ENCODE measurements around the gene DNAJB7.
"Not testable (repeated sequence)": the region's sequence is repeated elsewhere in the genome, so short reads cannot be mapped to it uniquely, and the experiment has no call there.

Gene DNAJB7

GRCh38 chr22:40862013-40862412 lies at the start of gene DNAJB7:
TSS of gene DNAJB7 (minus strand) at chr22:40862113. CDS start at chr22:40861994, 119 bp downstream.
- DNase-seq (ENCODE audit: low spot score), result no peak

GRCh38 chr22:40908895-40909294 lies 47.0 kb upstream of the DNAJB7 start:
- no peak for DNase-seq (ENCODE audit: low spot score)

- no peak for DNase-seq (ENCODE audit: low spot score)
Observed at GRCh38 chr22:40904101-40904500, 42.2 kb upstream of the DNAJB7 start.

GRCh38 chr22:40898850-40899357 lies 37.0 kb upstream of the DNAJB7 start:
- DNase-seq (ENCODE audit: low spot score), result no peak

GRCh38 chr22:40894417-40894816 lies 32.5 kb upstream of the DNAJB7 start:
- DNase-seq (ENCODE audit: low spot score), result no peak

GRCh38 chr22:40890881-40891280 lies 29.0 kb upstream of the DNAJB7 start:
- DNase-seq (ENCODE audit: low spot score), result no peak

- DNase-seq (ENCODE audit: low spot score), result no peak
Observed at GRCh38 chr22:40889116-40889515, 27.2 kb upstream of the DNAJB7 start.

- no peak for DNase-seq (ENCODE audit: low spot score)
Observed at GRCh38 chr22:40878922-40879321, 17.0 kb upstream of the DNAJB7 start.

GRCh38 chr22:40877488-40877887 lies 15.6 kb upstream of the DNAJB7 start:
- no peak for DNase-seq (ENCODE audit: low spot score)

- no peak for DNase-seq (ENCODE audit: low spot score)
Observed at GRCh38 chr22:40876907-40877306, 15.0 kb upstream of the DNAJB7 start.

GRCh38 chr22:40875111-40875510 lies 13.2 kb upstream of the DNAJB7 start:
- no peak for DNase-seq (ENCODE audit: low spot score)

GRCh38 chr22:40874016-40874415 lies 12.1 kb upstream of the DNAJB7 start:
- no peak for DNase-seq (ENCODE audit: low spot score)

GRCh38 chr22:40868379-40868778 lies 6.5 kb upstream of the DNAJB7 start:
- not testable (repeated sequence) for DNase-seq (ENCODE audit: low spot score)

GRCh38 chr22:40867109-40867508 lies 5.2 kb upstream of the DNAJB7 start:
- DNase-seq (ENCODE audit: low spot score), result no peak

GRCh38 chr22:40862537-40862936 lies 624 bp upstream of the DNAJB7 start:
- no peak for DNase-seq (ENCODE audit: low spot score)

- DNase-seq (ENCODE audit: low spot score), result no peak
Observed at GRCh38 chr22:40857309-40857855, 4.5 kb downstream of the DNAJB7 start.

GRCh38 chr22:40856513-40857308 lies 5.2 kb downstream of the DNAJB7 start, which contains the start of the genes ST13 and XPNPEP3:
TSS of gene ST13 (minus strand) at chr22:40856639. CDS start at chr22:40856540, 99 bp downstream.
TSS of gene XPNPEP3 (plus strand) at chr22:40857148. CDS start at chr22:40857182, 34 bp downstream.
- peak; percentile 97 for DNase-seq (ENCODE audit: low spot score)

- DNase-seq (ENCODE audit: low spot score), result peak; percentile 78
Observed at GRCh38 chr22:40855979-40856512, 5.9 kb downstream of the DNAJB7 start.

- no peak for DNase-seq (ENCODE audit: low spot score)
Observed at GRCh38 chr22:40855071-40855978, 6.6 kb downstream of the DNAJB7 start.

- DNase-seq (ENCODE audit: low spot score), result no peak
Observed at GRCh38 chr22:40853961-40854360, 8.0 kb downstream of the DNAJB7 start.

- no peak for DNase-seq (ENCODE audit: low spot score)
Observed at GRCh38 chr22:40853333-40853732, 8.6 kb downstream of the DNAJB7 start.

- DNase-seq (ENCODE audit: low spot score), result not testable (repeated sequence)
Observed at GRCh38 chr22:40845816-40846215, 16.1 kb downstream of the DNAJB7 start.
